NOMO-1 (cell line): ENCODE data around the gene EEF1AKMT3.

ENCODE experiments used
- DNase-seq, 2 experiments: peaks; one replicate each; lab custom pipeline; 2025; ENCODE audit not compliant: unreplicated experiment in 2 of 2; lab: John Stamatoyannopoulos, UW

The EEF1AKMT3 gene

GRCh38 chr12:57772429-57773322 is at the start of gene EEF1AKMT3:
Gene EEF1AKMT3 (plus strand): TSS chr12:57772614. CDS start chr12:57772725, 111 bp downstream.
- peak; percentile 18 to 38 for DNase-seq

- no peak for DNase-seq
Observed at GRCh38 chr12:57722716-57723629, 49.4 kb upstream of the EEF1AKMT3 start.

DNA sequence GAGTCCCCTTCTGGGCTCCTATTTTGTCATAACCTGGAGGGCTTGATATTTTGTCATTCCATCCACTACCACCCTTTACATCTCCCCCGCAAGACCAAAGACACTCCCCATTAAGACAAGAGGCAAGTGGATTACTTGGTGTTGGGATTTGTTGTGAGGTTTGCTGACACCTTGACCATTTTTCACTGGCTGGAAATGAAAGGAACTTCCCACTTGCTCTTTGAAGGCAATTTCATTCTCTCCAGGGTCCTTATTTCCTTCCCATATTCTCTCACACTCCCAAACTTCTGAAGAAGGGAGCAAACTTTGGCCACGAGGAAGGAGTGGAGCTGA is 48.8 kb upstream of the EEF1AKMT3 start:
- no peak for DNase-seq

DNA sequence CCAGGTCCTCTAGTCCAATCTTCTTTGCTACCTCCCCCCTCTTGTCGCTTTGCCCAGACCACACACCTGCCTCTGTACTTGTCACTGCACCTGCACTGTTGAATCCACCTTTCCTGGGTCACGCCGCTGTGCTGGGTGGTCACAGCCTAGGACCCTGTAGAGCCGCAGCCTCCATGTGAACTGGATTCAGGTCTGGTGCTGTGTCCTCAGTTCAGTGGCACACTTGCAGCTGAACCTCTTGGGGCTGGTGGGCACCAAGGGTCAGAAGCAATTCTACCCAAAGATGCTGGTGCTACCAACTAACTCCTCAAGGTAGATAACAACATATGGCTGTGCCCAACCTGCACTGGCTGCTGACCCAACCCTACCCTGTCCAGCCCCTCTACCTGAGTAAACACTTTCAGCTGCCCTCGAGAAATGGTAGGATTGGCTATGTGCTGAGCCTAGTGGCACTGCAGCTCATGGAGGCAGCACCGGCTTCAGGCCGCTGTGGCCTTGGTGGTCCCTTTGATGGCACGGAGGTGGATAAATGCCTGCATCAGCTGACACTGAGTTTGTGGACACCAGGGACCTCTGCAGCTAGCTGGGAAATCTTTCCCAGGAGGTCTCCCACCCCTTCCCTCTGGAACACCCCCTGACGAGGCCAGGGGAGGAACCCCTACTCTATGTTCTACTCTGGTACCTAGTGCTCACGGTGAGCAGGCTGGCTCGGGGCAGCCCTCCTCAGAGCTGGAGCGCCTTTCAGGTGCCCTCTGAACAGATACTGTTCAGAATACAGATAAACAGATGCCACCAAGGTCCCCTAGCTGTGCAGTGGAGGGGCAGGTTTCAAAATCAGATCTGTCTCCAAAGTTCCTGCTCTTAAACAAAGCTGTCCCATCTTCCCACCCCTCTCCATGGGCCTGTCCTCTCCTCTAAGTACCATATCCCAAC is 48.1 kb upstream of the EEF1AKMT3 start:
- DNase-seq: no peak

- no peak for DNase-seq
Observed at GRCh38 chr12:57724936-57725740, 47.3 kb upstream of the EEF1AKMT3 start.

GRCh38 chr12:57725851-57726150 is 46.6 kb upstream of the EEF1AKMT3 start:
- DNase-seq: no peak

DNA sequence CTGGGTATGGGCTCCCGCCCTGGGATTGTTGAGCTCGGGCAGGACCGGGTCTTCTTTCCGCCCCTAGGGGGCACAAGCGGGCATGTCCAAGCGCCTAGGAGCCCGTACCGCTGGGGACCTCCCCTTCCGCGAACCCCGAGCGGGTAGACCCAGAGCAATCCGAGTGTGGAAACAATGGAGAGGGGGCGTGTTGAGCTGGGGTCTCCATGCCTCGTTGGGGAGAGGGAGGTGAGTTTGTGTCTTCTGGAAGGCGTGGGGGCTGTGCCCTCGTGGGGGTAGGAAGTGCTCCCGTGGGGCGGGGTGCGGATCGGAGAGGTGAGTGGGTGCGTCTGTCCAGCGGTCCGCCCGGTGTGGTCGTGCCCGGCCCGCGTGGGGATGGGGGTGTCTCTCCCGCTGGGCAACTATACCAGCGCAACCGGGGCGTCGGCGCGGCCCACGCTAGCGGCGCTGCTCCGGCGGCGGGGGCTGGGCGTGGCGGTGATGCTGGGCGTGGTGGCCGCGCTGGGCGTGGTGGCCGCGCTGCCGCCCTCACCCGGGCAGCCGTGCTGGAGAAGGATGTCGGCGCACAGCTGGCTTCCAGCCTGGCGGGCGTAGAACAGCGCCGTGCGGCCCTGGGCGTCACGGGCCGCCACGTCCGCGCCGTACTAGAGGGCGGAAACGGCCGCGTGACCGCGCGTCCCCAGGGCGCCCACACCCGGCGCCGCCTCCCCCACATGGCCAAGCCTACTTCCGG is 46.1 kb upstream of the EEF1AKMT3 start:
- DNase-seq: no peak

- no peak for DNase-seq
Observed at GRCh38 chr12:57726884-57727757, 45.3 kb upstream of the EEF1AKMT3 start.

- DNase-seq: no peak
Observed at GRCh38 chr12:57727758-57728395, 44.5 kb upstream of the EEF1AKMT3 start.

DNA sequence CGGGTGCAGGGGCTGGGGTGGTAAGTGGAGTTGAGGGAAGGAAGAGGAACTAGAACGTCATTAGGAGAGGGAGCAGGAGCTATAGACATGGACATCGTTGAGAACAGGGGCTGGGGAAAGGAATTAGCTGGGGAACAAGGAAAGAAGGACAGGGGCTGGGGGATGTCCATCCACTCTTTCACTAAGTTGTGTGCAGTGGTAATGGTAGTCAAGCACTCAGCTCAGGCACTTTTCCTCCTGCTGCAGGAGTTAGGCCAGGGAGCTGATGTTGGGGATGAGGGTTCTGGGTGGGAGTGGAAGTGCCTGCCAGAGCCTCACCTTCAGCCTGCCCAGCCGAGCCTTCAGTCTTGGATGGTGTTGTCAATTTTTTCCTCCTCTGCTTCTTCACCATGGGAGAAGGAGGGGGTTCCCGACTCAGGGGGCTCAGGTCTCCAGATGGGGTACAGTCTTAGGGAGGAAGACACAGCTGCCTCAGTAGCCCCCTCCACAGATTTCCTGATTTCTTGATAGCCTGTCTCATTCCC is 43.0 kb upstream of the EEF1AKMT3 start:
- no peak for DNase-seq

GRCh38 chr12:57730336-57731067 is 41.9 kb upstream of the EEF1AKMT3 start:
- DNase-seq: no peak

DNA sequence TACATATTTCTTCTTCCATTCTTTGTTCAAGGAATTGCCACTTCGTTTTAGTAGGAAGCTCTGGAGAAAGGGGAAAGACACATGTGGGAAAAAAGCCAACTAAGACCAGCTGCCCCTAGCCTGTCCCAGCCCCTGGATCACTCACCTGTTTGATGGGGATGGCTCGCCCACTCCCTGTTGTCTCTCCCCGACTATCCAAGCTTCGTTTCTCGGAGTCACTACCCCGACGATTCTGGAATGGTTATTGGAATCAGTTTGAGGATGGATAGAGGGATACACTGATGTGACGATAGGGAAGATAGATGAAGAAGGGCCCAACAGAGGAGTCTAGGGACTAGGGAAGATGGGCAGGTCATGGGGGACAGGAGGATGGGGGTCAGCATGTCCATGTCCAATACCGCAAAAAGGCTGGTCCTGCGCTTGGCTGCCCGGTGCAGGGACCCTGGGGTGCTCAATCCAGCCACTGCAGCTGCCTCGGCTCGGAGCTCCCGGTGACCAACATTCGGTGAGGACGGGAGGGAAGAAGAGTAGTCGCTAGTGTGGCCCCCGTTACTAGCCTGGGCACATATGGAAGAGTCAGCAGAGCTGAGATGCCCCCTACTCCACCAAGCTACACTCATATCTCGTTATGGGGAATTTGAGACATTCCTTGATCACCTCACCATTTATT is 40.9 kb upstream of the EEF1AKMT3 start:
- no peak for DNase-seq

DNA sequence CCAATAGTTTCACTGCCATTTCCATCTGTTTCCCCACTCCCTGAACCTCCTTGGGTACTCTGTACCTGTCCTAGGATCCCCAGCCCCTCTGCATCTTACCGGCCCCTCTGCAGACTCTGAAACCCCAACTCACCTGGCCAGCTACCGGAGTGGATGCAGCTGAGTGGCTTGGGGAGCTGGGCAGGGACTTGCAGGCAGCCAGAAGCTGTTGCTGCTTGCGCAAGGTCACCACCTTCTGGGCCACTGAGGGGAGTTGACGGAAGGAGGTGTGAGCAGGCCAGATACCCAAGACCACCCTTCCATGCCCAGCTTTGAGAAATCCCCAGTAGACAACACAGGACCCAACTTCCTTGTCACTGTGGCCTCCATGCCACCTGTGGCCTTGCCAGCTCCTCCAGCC is 40.1 kb upstream of the EEF1AKMT3 start:
- DNase-seq: no peak

DNA sequence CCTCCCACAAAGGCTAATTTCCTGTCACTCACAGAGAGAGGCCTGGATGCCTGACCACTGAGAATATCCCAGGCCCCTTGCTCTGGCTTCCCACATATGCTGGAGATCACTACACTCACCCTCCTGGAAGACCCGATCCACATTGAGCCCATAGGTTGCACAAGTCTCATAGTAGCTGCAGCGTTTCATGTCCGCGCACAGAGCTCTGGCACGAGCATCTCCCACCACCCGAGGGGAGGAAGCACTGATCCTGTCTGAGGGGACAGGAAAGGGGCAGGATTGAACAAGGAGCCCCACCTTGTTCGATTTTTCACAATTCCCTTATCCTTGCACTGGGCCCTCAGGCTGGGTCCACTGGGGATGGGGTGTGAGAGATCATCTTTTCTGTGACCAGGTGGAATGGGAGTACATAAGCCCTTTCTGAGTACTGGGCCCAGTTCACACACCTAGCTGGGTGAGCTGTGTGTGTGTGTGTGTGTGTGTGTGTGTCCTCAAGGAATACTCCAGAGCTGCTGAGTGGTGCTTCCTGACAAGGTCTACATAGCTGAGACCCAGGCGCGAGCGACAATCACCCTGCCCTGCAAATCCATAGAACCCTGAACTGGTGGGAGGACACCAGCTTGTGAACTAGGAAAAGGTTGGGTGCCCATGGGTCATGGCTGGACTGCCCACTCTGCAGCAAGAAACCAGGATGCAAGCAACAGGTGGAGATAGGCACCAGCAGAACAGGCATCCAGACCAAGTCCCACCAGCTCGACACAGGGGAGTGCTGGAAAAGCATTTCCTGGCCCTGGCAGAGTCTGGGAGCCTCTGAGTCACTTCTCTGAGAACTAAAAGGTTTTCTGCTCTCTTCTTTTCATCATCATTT is 39.5 kb upstream of the EEF1AKMT3 start:
- DNase-seq: no peak

- no peak for DNase-seq
Observed at GRCh38 chr12:57733928-57734327, 38.5 kb upstream of the EEF1AKMT3 start.

DNA sequence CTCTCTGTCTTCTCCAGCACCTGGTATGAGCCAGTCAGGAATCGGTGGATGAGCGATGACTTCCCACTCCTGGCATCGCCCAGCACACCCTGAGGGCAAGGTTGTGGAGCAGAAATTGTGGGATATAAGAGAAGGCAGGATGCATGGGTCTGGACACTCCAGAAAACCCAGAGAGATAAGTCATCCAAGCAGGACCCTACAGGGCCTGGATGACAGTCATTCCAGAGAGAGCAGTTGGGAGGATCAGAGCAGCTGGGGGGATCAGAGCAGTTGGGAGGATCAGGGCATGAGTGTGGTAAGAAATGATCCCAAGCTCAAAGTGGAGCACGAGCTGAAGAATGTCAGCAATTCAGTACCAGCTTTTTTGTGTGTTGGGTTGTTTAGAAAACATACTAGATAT is 37.8 kb upstream of the EEF1AKMT3 start:
- no peak for DNase-seq
